ENCODE results near the gene SULT1C3. TPM values are rescaled to one million over a fixed set of nuclear protein-coding genes. Genes with fewer than 3 reads are reported as not detected.

The SULT1C3 gene
- total and polyA plus RNA-seq, 2 of the 13 experiments (the other 11 are each of a cell fraction or from before 2014, with no cell fraction given): not detected

DNA sequence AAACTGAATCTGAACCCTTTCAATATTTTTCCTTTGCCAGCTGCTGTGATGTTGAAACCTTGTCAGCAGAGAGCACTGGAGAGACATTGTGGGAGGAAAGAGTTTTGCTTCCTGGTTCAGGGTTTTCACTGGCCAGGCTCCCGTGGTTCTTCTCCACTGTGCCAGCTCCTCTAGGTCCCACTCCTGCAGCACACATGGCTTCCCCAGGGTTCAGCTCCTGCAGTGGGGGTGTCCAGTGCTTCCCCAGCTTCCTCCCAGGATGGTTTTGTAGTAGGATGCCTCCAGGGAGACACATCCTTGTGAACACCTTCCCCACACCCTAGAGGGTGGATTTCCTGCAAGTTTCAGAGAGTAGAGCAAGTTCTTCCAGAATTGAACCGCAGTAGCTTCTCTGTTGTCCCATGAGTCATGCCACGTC, 24.0 kb upstream of the SULT1C3 start (continued):
- TF ChIP-seq SMC3 (IDR thresholded peaks at IDR 0.05; ENCODE audit: low read length): peak; percentile 86
- 0 out of 2 replicates have a peak, but pooled peaks have one; percentile 15 for TF ChIP-seq GABPA (IDR thresholded peaks at IDR 0.05; ENCODE audit: low read depth, low read length)
- peak; percentile 77 for TF ChIP-seq GABPA (CRISPR knock-in tag; IDR thresholded peaks at IDR 0.05; ENCODE audit: low read depth)
- no peak for TF ChIP-seq KDM6A (CRISPR knock-in tag; IDR thresholded peaks at IDR 0.05; ENCODE audit: low read depth)
- TF ChIP-seq DRAP1 (CRISPR knock-in tag; IDR thresholded peaks at IDR 0.05): 0 out of 2 replicates have a peak, but pooled peaks have one; percentile 26
- peak; percentile 85 for TF ChIP-seq NR2C2 (CRISPR knock-in tag; IDR thresholded peaks at IDR 0.05; ENCODE audit: borderline replicate concordance)
- peak; percentile 71; the same call in 1 of the 2 replicates for TF ChIP-seq ZNF598 (CRISPR knock-in tag; IDR thresholded peaks at IDR 0.05; ENCODE audit: borderline replicate concordance)
- TF ChIP-seq, protein P1, sequence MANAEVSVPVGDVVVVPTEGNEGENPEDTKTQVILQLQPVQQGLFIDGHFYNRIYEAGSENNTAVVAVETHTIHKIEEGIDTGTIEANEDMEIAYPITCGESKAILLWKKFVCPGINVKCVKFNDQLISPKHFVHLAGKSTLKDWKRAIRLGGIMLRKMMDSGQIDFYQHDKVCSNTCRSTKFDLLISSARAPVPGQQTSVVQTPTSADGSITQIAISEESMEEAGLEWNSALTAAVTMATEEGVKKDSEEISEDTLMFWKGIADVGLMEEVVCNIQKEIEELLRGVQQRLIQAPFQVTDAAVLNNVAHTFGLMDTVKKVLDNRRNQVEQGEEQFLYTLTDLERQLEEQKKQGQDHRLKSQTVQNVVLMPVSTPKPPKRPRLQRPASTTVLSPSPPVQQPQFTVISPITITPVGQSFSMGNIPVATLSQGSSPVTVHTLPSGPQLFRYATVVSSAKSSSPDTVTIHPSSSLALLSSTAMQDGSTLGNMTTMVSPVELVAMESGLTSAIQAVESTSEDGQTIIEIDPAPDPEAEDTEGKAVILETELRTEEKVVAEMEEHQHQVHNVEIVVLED (CRISPR knock-in tag; IDR thresholded peaks at IDR 0.05; ENCODE audit: borderline replicate concordance): 0 out of 2 replicates have a peak, but pooled peaks have one; percentile 24
- TF ChIP-seq SALL1 (CRISPR knock-in tag; IDR thresholded peaks at IDR 0.05): peak; percentile 54; the same call in 1 of the 2 replicates
- TF ChIP-seq FOXC1 (CRISPR knock-in tag; IDR thresholded peaks at IDR 0.05; ENCODE audit: borderline replicate concordance): 0 out of 2 replicates have a peak, but pooled peaks have one; percentile 32
- TF ChIP-seq GABPB1 (CRISPR knock-in tag; IDR thresholded peaks at IDR 0.05): peak; percentile 81
- TF ChIP-seq MAFF (IDR thresholded peaks at IDR 0.05; ENCODE audit: low read depth, low read length): no peak
- TF ChIP-seq RAD21 (CRISPR knock-in tag; IDR thresholded peaks at IDR 0.05): peak; percentile 67
- TF ChIP-seq MIER2 (CRISPR knock-in tag; IDR thresholded peaks at IDR 0.05): 0 out of 2 replicates have a peak, but pooled peaks have one; percentile 28
- peak; percentile 35 for TF ChIP-seq TEAD3 (CRISPR knock-in tag; optimal IDR thresholded peaks at IDR 0.05; ENCODE audit: borderline replicate concordance)
- no peak for TF ChIP-seq ZNF292 (CRISPR knock-in tag; IDR thresholded peaks at IDR 0.05; ENCODE audit: borderline replicate concordance, low read depth)
- TF ChIP-seq NONO (IDR thresholded peaks at IDR 0.05): no peak
- TF ChIP-seq NONO (CRISPR knock-in tag; conservative IDR thresholded peaks at IDR 0.05): 0 out of 2 replicates have a peak, but pooled peaks have one; percentile 34
- no peak for TF ChIP-seq KAT7 (CRISPR knock-in tag; IDR thresholded peaks at IDR 0.05; ENCODE audit: borderline replicate concordance)
- peak; percentile 67 for TF ChIP-seq HNF1B (CRISPR knock-in tag; IDR thresholded peaks at IDR 0.05)
- peak; percentile 34 for TF ChIP-seq ZNF687 (CRISPR knock-in tag; IDR thresholded peaks at IDR 0.05)
- 0 out of 2 replicates have a peak, but pooled peaks have one; percentile 14 for TF ChIP-seq BCL6 (CRISPR knock-in tag; IDR thresholded peaks at IDR 0.05)
- peak; percentile 74 for TF ChIP-seq ELF1 (CRISPR knock-in tag; IDR thresholded peaks at IDR 0.05)
- 0 out of 2 replicates have a peak, but pooled peaks have one; percentile 37 for TF ChIP-seq KDM4B (CRISPR knock-in tag; IDR thresholded peaks at IDR 0.05)

All from HepG2 (cell line).